OCI-LY1 (cell line): ENCODE results near the gene COL16A1.

Experiments used
- H2AFZ ChIP-seq: fragments of 200-600 bp; sonication (generic), shearing (Covaris generic); 2 replicates; pipeline ENCODE4 v1.6.0; 2014; ENCODE audit warnings: antibody characterized with exemption, mild to moderate bottlenecking, low read length
- H3F3A ChIP-seq: fragments of 200-600 bp; sonication (generic), shearing (Covaris generic); 2 replicates; pipeline ENCODE4 v1.6.0; 2014; ENCODE audit warnings: mild to moderate bottlenecking, antibody characterized with exemption, low read length, moderate library complexity; ENCODE audit not compliant: insufficient read depth
- H3K27ac ChIP-seq: fragments of 200-600 bp; sonication (generic); 2 replicates; pipeline ENCODE4 v1.5.1; 2014; ENCODE audit warnings: low read length, mixed run types, mild to moderate bottlenecking, low read depth; ENCODE audit not compliant: poor library complexity, severe bottlenecking
- H3K27me3 ChIP-seq: fragments of 200-600 bp; sonication (generic); 2 replicates; pipeline ENCODE4 v1.6.0; 2014; ENCODE audit warnings: antibody characterized with exemption, mild to moderate bottlenecking, low read length, moderate library complexity; ENCODE audit not compliant: insufficient read depth
- H3K36me3 ChIP-seq: fragments of 200-600 bp; sonication (generic); 2 replicates; pipeline ENCODE4 v1.6.1; 2014; ENCODE audit warnings: mild to moderate bottlenecking, antibody characterized with exemption, low read length, moderate library complexity, mixed read lengths; ENCODE audit not compliant: insufficient read depth
- H3K4me1 ChIP-seq: fragments of 200-600 bp; sonication (generic); 2 replicates; pipeline ENCODE4 v1.5.1; 2014; ENCODE audit warnings: mild to moderate bottlenecking, low read length, moderate library complexity; ENCODE audit not compliant: insufficient read depth, severe bottlenecking
- H3K4me2 ChIP-seq: fragments of 200-600 bp; sonication (generic), shearing (Covaris generic); 2 replicates; pipeline ENCODE4 v1.6.1; 2014; ENCODE audit warnings: low read length
- H3K4me3 ChIP-seq: fragments of 200-600 bp; sonication (generic); 2 replicates; pipeline ENCODE4 v1.5.1; 2014; ENCODE audit warnings: low read length, low read depth, mild to moderate bottlenecking, mixed read lengths; ENCODE audit not compliant: poor library complexity, severe bottlenecking
- H3K79me2 ChIP-seq: fragments of 200-600 bp; shearing (Covaris generic); 2 replicates; pipeline ENCODE4 v1.6.1; 2016; ENCODE audit warnings: mixed run types, low read length, mixed read lengths; ENCODE audit not compliant: insufficient read depth
- H3K9ac ChIP-seq: fragments of 200-600 bp; sonication (generic), shearing (Covaris generic); 2 replicates; pipeline ENCODE4 v1.6.1; 2014; ENCODE audit warnings: mild to moderate bottlenecking, low read length, mixed read lengths
- H3K9me2 ChIP-seq: fragments of 200-600 bp; sonication (generic), shearing (Covaris generic); 2 replicates; pipeline ENCODE4 v1.6.1; 2014; ENCODE audit warnings: low read depth, mild to moderate bottlenecking, low read length, mixed read lengths
- H3K9me3 ChIP-seq: fragments of 200-600 bp; shearing (Covaris generic); 2 replicates; pipeline ENCODE4 v1.6.1; 2014; ENCODE audit warnings: low read length, mixed read lengths
- H4K20me1 ChIP-seq: fragments of 200-600 bp; sonication (generic), shearing (Covaris generic); 2 replicates; pipeline ENCODE4 v1.6.0; 2016; ENCODE audit warnings: mild to moderate bottlenecking, low read length; ENCODE audit not compliant: insufficient read depth
- EZH2 ChIP-seq: fragments of 200-600 bp; sonication (generic), shearing (Covaris generic); IDR thresholded peaks from 2 replicates; pipeline ENCODE4 v1.8.0; 2017; ENCODE audit warnings: borderline replicate concordance, mixed run types, mild to moderate bottlenecking, antibody characterized with exemption, low read length, moderate library complexity, mixed read lengths
- TF ChIP-seq, protein P1 (sequence below): fragments of 200-600 bp; sonication (generic), shearing (Covaris generic); IDR thresholded peaks from 2 replicates; pipeline ENCODE4 v1.5.1; 2017; ENCODE audit warnings: mild to moderate bottlenecking, antibody characterized with exemption, low read length, moderate library complexity, mixed read lengths

The COL16A1 gene

DNA sequence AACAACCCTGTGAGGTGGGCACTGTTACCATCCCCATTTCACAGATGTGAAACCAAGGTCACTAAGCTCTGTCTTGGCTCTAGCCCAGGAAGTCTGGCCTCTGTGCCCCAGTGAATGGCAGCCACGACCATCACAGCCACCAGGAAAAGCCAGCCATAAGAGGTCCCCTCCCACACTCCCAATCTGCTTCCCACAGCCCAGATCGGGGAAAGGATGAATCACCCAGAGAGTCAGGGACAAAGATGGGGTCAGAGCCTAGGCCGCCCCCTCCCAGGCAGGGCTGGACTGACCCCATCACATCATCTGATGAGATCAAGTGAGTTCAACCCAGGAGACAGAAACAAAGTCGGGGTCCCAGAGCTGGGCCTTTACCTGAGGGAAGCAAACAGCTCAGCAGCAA lies 22.9 kb upstream of the COL16A1 start:
- TF ChIP-seq EZH2 = no peak
- TF ChIP-seq, protein P1, sequence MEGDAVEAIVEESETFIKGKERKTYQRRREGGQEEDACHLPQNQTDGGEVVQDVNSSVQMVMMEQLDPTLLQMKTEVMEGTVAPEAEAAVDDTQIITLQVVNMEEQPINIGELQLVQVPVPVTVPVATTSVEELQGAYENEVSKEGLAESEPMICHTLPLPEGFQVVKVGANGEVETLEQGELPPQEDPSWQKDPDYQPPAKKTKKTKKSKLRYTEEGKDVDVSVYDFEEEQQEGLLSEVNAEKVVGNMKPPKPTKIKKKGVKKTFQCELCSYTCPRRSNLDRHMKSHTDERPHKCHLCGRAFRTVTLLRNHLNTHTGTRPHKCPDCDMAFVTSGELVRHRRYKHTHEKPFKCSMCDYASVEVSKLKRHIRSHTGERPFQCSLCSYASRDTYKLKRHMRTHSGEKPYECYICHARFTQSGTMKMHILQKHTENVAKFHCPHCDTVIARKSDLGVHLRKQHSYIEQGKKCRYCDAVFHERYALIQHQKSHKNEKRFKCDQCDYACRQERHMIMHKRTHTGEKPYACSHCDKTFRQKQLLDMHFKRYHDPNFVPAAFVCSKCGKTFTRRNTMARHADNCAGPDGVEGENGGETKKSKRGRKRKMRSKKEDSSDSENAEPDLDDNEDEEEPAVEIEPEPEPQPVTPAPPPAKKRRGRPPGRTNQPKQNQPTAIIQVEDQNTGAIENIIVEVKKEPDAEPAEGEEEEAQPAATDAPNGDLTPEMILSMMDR = no peak
- no peaks in the 10 kb centered on the region for H4K20me1 ChIP-seq
- no peak overlapping the region for H3K9ac ChIP-seq
- H3K9me2 ChIP-seq = no peaks in the 10 kb centered on the region
- no peak overlapping the region for H3K27ac ChIP-seq
- H3K4me1 ChIP-seq = no peaks in the 10 kb centered on the region
- no peaks in the 10 kb centered on the region for H3K27me3 ChIP-seq
- no peaks in the 10 kb centered on the region for H3F3A ChIP-seq
- H3K4me2 ChIP-seq = no peak overlapping the region
- no peaks in the 10 kb centered on the region for H3K79me2 ChIP-seq
- H3K4me3 ChIP-seq = no peak overlapping the region
- no peak overlapping the region for H2AFZ ChIP-seq
- H3K9me3 ChIP-seq = no peaks in the 10 kb centered on the region
- H3K36me3 ChIP-seq = no peaks in the 10 kb centered on the region

DNA sequence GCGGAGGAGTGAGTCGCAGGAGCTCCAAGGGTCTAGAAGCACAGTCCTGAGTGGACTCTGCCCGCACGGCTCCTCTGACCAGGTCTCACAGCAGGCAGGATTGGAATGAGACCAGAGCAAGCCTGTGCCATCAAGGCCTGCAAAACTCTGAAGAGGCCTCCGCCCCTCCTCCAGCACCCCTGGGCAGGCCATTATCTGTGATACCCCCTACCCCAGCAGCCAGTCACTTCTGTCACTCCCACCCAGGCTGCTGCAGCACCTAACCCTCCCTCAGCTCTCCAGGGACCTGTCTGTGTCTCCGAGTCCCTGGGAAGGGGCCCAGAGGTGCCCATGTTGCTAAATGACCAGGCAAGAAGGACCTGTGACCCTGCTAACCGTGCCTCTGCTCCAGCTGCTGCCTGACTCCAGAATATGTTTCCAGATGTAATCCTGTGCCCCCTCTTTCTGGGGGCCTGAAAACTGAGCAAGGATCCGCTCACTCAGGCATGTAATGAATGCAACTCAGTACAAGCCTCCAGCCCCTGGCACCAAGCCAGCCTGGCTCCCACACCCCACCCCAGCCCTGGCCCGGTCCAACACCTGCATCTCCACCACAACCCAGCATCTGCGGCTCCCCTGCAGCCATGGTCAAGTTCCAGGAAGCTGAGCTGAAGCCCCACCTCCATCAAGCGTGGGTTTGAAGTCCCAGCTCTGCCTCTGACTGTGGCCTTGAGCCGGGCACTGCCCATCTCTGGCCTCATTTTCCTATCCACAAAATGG lies 22.1 kb upstream of the COL16A1 start:
- Histone ChIP-seq H3K4me3 (no peak overlapping the region), H3K9me2 (no peaks in the 10 kb centered on the region), H3K27me3 (no peaks in the 10 kb centered on the region), H3K9me3 (no peaks in the 10 kb centered on the region), H4K20me1 (no peaks in the 10 kb centered on the region), H3K4me1 (no peaks in the 10 kb centered on the region), H3K36me3 (no peaks in the 10 kb centered on the region), H3K27ac (no peak overlapping the region), H3K9ac (no peak overlapping the region), H3K4me2 (no peak overlapping the region), H2AFZ (no peak overlapping the region), H3F3A (no peaks in the 10 kb centered on the region), H3K79me2 (no peaks in the 10 kb centered on the region)
- TF ChIP-seq EZH2 = no peak
- TF ChIP-seq, protein P1 = no peak

DNA sequence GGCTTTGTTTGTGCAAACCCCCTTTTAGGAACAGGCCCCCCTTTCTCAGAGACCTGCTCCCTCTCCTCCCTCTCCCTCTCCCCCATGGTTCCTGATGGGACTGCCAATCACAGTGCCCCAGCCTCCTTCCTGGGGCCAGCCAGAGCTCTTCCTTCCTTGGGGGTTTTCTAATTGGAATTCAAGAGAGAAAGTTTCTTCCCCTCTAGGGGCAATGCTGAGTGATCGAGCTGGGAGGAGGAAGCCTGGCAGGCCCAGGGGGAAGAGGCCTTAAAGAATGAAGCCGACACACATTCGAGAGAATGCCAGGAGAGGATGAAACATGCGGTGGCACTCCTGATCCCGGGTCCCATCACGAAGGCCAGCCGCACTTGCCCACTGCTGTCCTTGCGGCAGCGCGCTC lies 21.3 kb upstream of the COL16A1 start:
- H3K9ac ChIP-seq = no peak overlapping the region
- H3K9me3 ChIP-seq = no peaks in the 10 kb centered on the region
- H3K27ac ChIP-seq = no peak overlapping the region
- no peaks in the 10 kb centered on the region for H3K79me2 ChIP-seq
- H3K27me3 ChIP-seq = no peaks in the 10 kb centered on the region
- no peak overlapping the region for H3K4me2 ChIP-seq
- no peak overlapping the region for H2AFZ ChIP-seq
- H3K4me3 ChIP-seq = no peak overlapping the region
- no peaks in the 10 kb centered on the region for H3F3A ChIP-seq
- H3K9me2 ChIP-seq = no peaks in the 10 kb centered on the region
- H4K20me1 ChIP-seq = no peaks in the 10 kb centered on the region
- H3K4me1 ChIP-seq = no peaks in the 10 kb centered on the region
- no peaks in the 10 kb centered on the region for H3K36me3 ChIP-seq
- TF ChIP-seq, protein P1 = no peak
- TF ChIP-seq EZH2 = no peak
